SK-N-SH (cell line): ENCODE measurements around the gene OR51G1. TPM values are rescaled to one million over a fixed set of nuclear protein-coding genes. Genes with fewer than 3 reads are reported as not detected.

Experiments used
- CTCF ChIA-PET: fragments of 300-600, 350-600 bp; formaldehyde crosslinking; extraction: SDS; loops from one replicate; lab custom pipeline; 2021; lab: Yijun Ruan, JAX
- POLR2A ChIA-PET: fragments of 350-600 bp; sonication (Branson Sonifier 250); formaldehyde crosslinking; extraction: SDS; loops from one replicate; lab custom pipeline; 2020; ENCODE audit warnings: antibody characterized with exemption, inconsistent platforms; lab: Yijun Ruan, JAX
- DNase-seq: peaks from one replicate; pipeline ENCODE4 v3.0.0; 2012
- H2AFZ ChIP-seq: fragments of 200-600 bp; sonication (generic); 2 replicates; pipeline ENCODE4 v1.8.1; 2016; ENCODE audit warnings: antibody characterized with exemption, mild to moderate bottlenecking, low read depth
- H3F3A ChIP-seq: fragments of 200-600 bp; sonication (generic); replicated peaks from 2 replicates; pipeline ENCODE3; 2016; ENCODE audit warnings: antibody characterized with exemption, mild to moderate bottlenecking; ENCODE audit not compliant: insufficient read depth
- H3K27ac ChIP-seq, 2 experiments: fragments of 200-500 bp in 1 of 2; fragments of 200-600 bp in 1 of 2; sonication (Bioruptor generic) in 1 of 2; sonication (generic), shearing (Covaris generic) in 1 of 2; 2 replicates each; pipeline versions ENCODE4 v1.5.1 to v1.6.1; 2014 to 2016; ENCODE audit warnings: low read depth in 2 of 2, inconsistent platforms in 1 of 2, low read length in 1 of 2, mild to moderate bottlenecking in 1 of 2, mixed read lengths in 1 of 2
- H3K27me3 ChIP-seq: fragments of 200-600 bp; sonication (generic), shearing (Covaris generic); 2 replicates; pipeline ENCODE4 v1.6.1; 2016; ENCODE audit warnings: mixed run types; ENCODE audit not compliant: insufficient read depth
- H3K36me3 ChIP-seq, 2 experiments: fragments of 200-500 bp in 1 of 2; fragments of 200-600 bp in 1 of 2; sonication (Bioruptor generic) in 1 of 2; sonication (generic) in 1 of 2; replicated peaks in 1 of 2; 2 replicates each; pipeline versions ENCODE3 to v1.5.1; 2014 to 2016; ENCODE audit warnings: low read length in 1 of 2, mild to moderate bottlenecking in 1 of 2; ENCODE audit not compliant: insufficient read depth in 2 of 2, control insufficient read depth in 1 of 2
- H3K4me1 ChIP-seq, 2 experiments: fragments of 200-500 bp in 1 of 2; fragments of 200-600 bp in 1 of 2; sonication (Bioruptor generic) in 1 of 2; sonication (generic), shearing (Covaris generic) in 1 of 2; 2 replicates each; pipeline versions ENCODE4 v1.5.1 to v1.6.1; 2014 to 2016; ENCODE audit warnings: low read depth in 1 of 2, low read length in 1 of 2, mixed run types in 1 of 2; ENCODE audit not compliant: insufficient read depth in 2 of 2, control insufficient read depth in 1 of 2
- H3K4me2 ChIP-seq: fragments of 200-600 bp; sonication (generic), shearing (Covaris generic); 2 replicates; pipeline ENCODE4 v1.6.1; 2017; ENCODE audit warnings: mixed run types
- H3K4me3 ChIP-seq, 2 experiments: fragments of 200-500 bp in 1 of 2; fragments of 200-600 bp in 1 of 2; sonication (Bioruptor generic) in 1 of 2; sonication (generic), shearing (Covaris generic) in 1 of 2; 2 replicates each; pipeline versions ENCODE4 v1.5.1 to v1.8.1; 2014 to 2016; ENCODE audit warnings: low read depth in 2 of 2, inconsistent platforms in 1 of 2, low read length in 1 of 2, mild to moderate bottlenecking in 1 of 2, mixed read lengths in 1 of 2, moderate library complexity in 1 of 2
- H3K79me2 ChIP-seq: fragments of 200-600 bp; sonication (generic); 2 replicates; pipeline ENCODE4 v1.8.1; 2017; ENCODE audit warnings: mild to moderate bottlenecking; ENCODE audit not compliant: insufficient read depth
- H3K9ac ChIP-seq: fragments of 200-600 bp; sonication (generic); 2 replicates; pipeline ENCODE4 v1.6.1; 2017; ENCODE audit warnings: mixed run types
- H3K9me2 ChIP-seq: fragments of 200-600 bp; sonication (generic); 2 replicates; pipeline ENCODE4 v1.6.1; 2017; ENCODE audit warnings: mixed run types
- H3K9me3 ChIP-seq: fragments of 200-600 bp; sonication (generic); 2 replicates; pipeline ENCODE4 v1.6.1; 2017; ENCODE audit warnings: mixed run types, mild to moderate bottlenecking, moderate library complexity
- H4K20me1 ChIP-seq: fragments of 200-600 bp; sonication (generic); 2 replicates; pipeline ENCODE4 v1.6.1; 2017; ENCODE audit warnings: mild to moderate bottlenecking, mixed run types; ENCODE audit not compliant: insufficient read depth
- CHD2 ChIP-seq: fragments of 150-350 bp; IDR thresholded peaks from 2 replicates; pipeline ENCODE4 v1.6.1; 2018; ENCODE audit warnings: low read length; ENCODE audit not compliant: partially characterized antibody
- ELF1 ChIP-seq: IDR thresholded peaks from 2 replicates; pipeline ENCODE4 v1.4.0; 2012
- FOSL2 ChIP-seq: IDR thresholded peaks from 2 replicates; pipeline ENCODE4 v1.4.0; 2012; ENCODE audit warnings: low read depth, mild to moderate bottlenecking, moderate library complexity, borderline replicate concordance
- FOXJ3 ChIP-seq: sonication (generic); formaldehyde crosslinking; IDR thresholded peaks from 2 replicates; pipeline ENCODE4 v1.5.1; 2020; ENCODE audit warnings: mild to moderate bottlenecking, missing genetic modification reagents
- FOXM1 ChIP-seq: IDR thresholded peaks from 2 replicates; pipeline ENCODE4 v1.4.0; 2012; ENCODE audit warnings: low read depth, mild to moderate bottlenecking
- GABPA ChIP-seq: IDR thresholded peaks from 2 replicates; pipeline ENCODE4 v1.4.0; 2012; ENCODE audit warnings: low read depth, mild to moderate bottlenecking
- GATA2 ChIP-seq: sonication (generic); formaldehyde crosslinking; IDR thresholded peaks from 2 replicates; pipeline ENCODE4 v1.5.0; 2020; ENCODE audit warnings: mild to moderate bottlenecking, missing genetic modification reagents
- MEF2A ChIP-seq: IDR thresholded peaks from 2 replicates; pipeline ENCODE4 v1.4.0; 2012; ENCODE audit warnings: low read depth, borderline replicate concordance
- NRF1 ChIP-seq: IDR thresholded peaks from 2 replicates; pipeline ENCODE4 v1.6.1; 2012; ENCODE audit warnings: low read depth, mild to moderate bottlenecking, low read length
- POLR2AphosphoS5 ChIP-seq: IDR thresholded peaks from 2 replicates; pipeline ENCODE4 v1.6.1; 2012; ENCODE audit warnings: low read depth, low read length
- RAD21 ChIP-seq: IDR thresholded peaks from 2 replicates; pipeline ENCODE4 v1.6.1; 2012; ENCODE audit warnings: mild to moderate bottlenecking, low read length
- RCOR1 ChIP-seq: fragments of 150-350 bp; IDR thresholded peaks from 2 replicates; pipeline ENCODE4 v1.6.1; 2017; ENCODE audit warnings: antibody characterized with exemption, low read length
- RXRA ChIP-seq: IDR thresholded peaks from 2 replicates; pipeline ENCODE4 v1.4.0; 2012; ENCODE audit warnings: low read depth, mild to moderate bottlenecking, borderline replicate concordance
- SIN3A ChIP-seq: IDR thresholded peaks from 2 replicates; pipeline ENCODE4 v1.6.1; 2012; ENCODE audit warnings: low read depth, mild to moderate bottlenecking, low read length, moderate library complexity, borderline replicate concordance
- SMC3 ChIP-seq: IDR thresholded peaks from 2 replicates; pipeline ENCODE4 v1.6.1; 2012; ENCODE audit warnings: low read depth, low read length, improper control_type of control experiment
- ZBTB33 ChIP-seq: IDR thresholded peaks from 2 replicates; pipeline ENCODE4 v1.4.0; 2012; ENCODE audit warnings: low read depth, borderline replicate concordance
- WGBS: methylation state at CpG from one replicate; pipeline ENCODE4 v1.1.6; 2017; ENCODE audit warnings: low lambda C conversion rate; 5-methylcytosine and 5-hydroxymethylcytosine counted together
- polyA plus RNA-seq, 3 experiments: library from polyadenylated mRNA; depleted of rRNA; stranded (reverse); fragments of >200 nt; gene quantifications; 2 replicates each; pipeline ENCODE4 v1.2.3, GENCODE V29; 2012
- TF ChIP-seq, protein P1 (sequence below): IDR thresholded peaks from 2 replicates; pipeline ENCODE4 v1.4.0; 2012; ENCODE audit warnings: low read depth, borderline replicate concordance

The OR51G1 gene
- polyA plus RNA-seq, 1 of the 3 experiments (the other 2 are of a cell fraction): not detected

- 0% methylated on average over 1 of the region's 1 CpG for WGBS
- Histone ChIP-seq H3K36me3 (no peaks in the 10 kb centered on the region), H3F3A (no peaks in the 10 kb centered on the region), H3K79me2 (no peaks in the 10 kb centered on the region), H4K20me1 (no peaks in the 10 kb centered on the region), H3K27ac (no peak overlapping the region), H3K4me2 (no peak overlapping the region), H3K27me3 (no peaks in the 10 kb centered on the region), H2AFZ (no peak overlapping the region), H3K4me1 (no peaks in the 10 kb centered on the region), H3K4me3 (no peak overlapping the region), H3K9me2 (no peaks in the 10 kb centered on the region), H3K9me3 (no peaks in the 10 kb centered on the region), H3K9ac (no peak overlapping the region)
- no peak for DNase-seq
- ChIA-PET CTCF (no interaction called here), POLR2A (no interaction called here)
- TF ChIP-seq SIN3A (no peak), FOXM1 (no peak), SMC3 (no peak), NRF1 (no peak), FOXJ3 (CRISPR knock-in tag) (no peak), POLR2AphosphoS5 (no peak), RAD21 (no peak), ELF1 (no peak), RCOR1 (no peak), MEF2A (no peak), CHD2 (no peak), GATA2 (CRISPR knock-in tag) (no peak), FOSL2 (no peak), RXRA (no peak)
- TF ChIP-seq, protein P1, sequence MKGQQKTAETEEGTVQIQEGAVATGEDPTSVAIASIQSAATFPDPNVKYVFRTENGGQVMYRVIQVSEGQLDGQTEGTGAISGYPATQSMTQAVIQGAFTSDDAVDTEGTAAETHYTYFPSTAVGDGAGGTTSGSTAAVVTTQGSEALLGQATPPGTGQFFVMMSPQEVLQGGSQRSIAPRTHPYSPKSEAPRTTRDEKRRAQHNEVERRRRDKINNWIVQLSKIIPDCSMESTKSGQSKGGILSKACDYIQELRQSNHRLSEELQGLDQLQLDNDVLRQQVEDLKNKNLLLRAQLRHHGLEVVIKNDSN: no peak
Observed at GRCh38 chr11:4922304-4922703, 1.8 kb downstream of the OR51G1 start.

DNA sequence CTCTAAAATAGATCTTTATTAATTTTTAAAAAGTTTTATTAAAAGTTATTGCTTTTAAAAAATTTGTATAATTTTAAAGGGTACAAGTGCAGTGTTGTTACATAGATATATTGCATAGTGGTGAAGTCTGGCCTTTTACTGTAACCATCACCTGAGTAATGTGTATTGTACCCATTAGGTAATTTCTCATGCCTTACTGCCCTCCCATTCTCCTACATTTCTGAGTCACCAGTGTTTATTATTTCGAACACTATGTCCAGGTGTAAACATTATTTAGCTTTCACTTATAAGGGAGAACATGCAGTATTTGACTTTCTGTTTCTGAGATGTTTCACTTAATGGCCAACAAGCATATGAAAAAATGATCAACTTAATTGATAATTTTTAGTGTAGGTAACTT is 2.3 kb downstream of the OR51G1 start:
- no peaks in the 10 kb centered on the region for H3K9me3 ChIP-seq
- no peak overlapping the region for H3K9ac ChIP-seq

More for the DNA sequence above, 2.3 kb downstream of the OR51G1 start:
- ChIA-PET POLR2A (no interaction called here), CTCF (no interaction called here)
- WGBS: 0% methylated on average over 1 of the region's 1 CpG
- Histone ChIP-seq H3K27ac (no peak overlapping the region), H3K4me2 (no peak overlapping the region), H3K79me2 (no peaks in the 10 kb centered on the region), H3K27me3 (no peaks in the 10 kb centered on the region), H3K9me2 (no peaks in the 10 kb centered on the region), H3K4me3 (no peak overlapping the region), H3F3A (no peaks in the 10 kb centered on the region), H4K20me1 (no peaks in the 10 kb centered on the region), H3K4me1 (no peaks in the 10 kb centered on the region), H3K36me3 (no peaks in the 10 kb centered on the region), H2AFZ (no peak overlapping the region)
- DNase-seq: no peak
- TF ChIP-seq GABPA: no peak
- TF ChIP-seq ZBTB33: no peak
- no peak for TF ChIP-seq MEF2A
- no peak for TF ChIP-seq POLR2AphosphoS5
